ENCODE measurements around the gene DNAJB8.

- TF ChIP-seq MAX (IDR thresholded peaks at IDR 0.05), result no peak
- no peak for TF ChIP-seq POLR2A (IDR thresholded peaks at IDR 0.05; ENCODE audit: low read length)
- TF ChIP-seq HOXA7 (CRISPR knock-in tag; IDR thresholded peaks at IDR 0.05), result no peak
- no peak for TF ChIP-seq CTCF (IDR thresholded peaks at IDR 0.05)
- TF ChIP-seq JUN (IDR thresholded peaks at IDR 0.05), result no peak
- TF ChIP-seq USF2 (IDR thresholded peaks at IDR 0.05), result no peak
- no peak for TF ChIP-seq PHF8 (IDR thresholded peaks at IDR 0.05; ENCODE audit: borderline replicate concordance, low read depth)
- no peak for TF ChIP-seq EP300 (IDR thresholded peaks at IDR 0.05)
- TF ChIP-seq REST (IDR thresholded peaks at IDR 0.05), result no peak
- TF ChIP-seq MYC (IDR thresholded peaks at IDR 0.05; ENCODE audit: borderline replicate concordance, low read length), result no peak
- no peak for TF ChIP-seq MAFK (IDR thresholded peaks at IDR 0.05; ENCODE audit: partially characterized antibody)
- TF ChIP-seq MAZ (IDR thresholded peaks at IDR 0.05; ENCODE audit: borderline replicate concordance, low read depth, low read length), result no peak
Observed at GRCh38 chr3:128435058-128435457, 31.6 kb downstream of the DNAJB8 start.

Measured in A549 (cell line).